BJ (cell line): Measurements from ENCODE around the gene SYNC. TPM values are rescaled to one million over a fixed set of nuclear protein-coding genes. Genes with fewer than 3 reads are reported as not detected.
A peak's percentile ranks its signal among the peaks of the same experiment; 100 is the strongest.

ENCODE experiments used
- CTCF ChIA-PET: fragments of 350-600 bp; formaldehyde crosslinking; extraction: SDS; loops from one replicate; lab custom pipeline; 2021; ENCODE audit warnings: antibody characterized with exemption, inconsistent platforms; lab: Yijun Ruan, JAX
- POLR2A ChIA-PET: fragments of 300-600 bp; sonication (Branson Sonifier 250); formaldehyde crosslinking; extraction: SDS; loops from one replicate; lab custom pipeline; 2021; ENCODE audit warnings: antibody characterized with exemption; lab: Charles Lee
- DNase-seq: peaks from one replicate; pipeline ENCODE4 v3.0.0-alpha.2; 2011; ENCODE audit warnings: low read depth
- H3K27me3 ChIP-seq: 2 replicates; pipeline ENCODE4 v1.6.0; 2011; ENCODE audit warnings: low read length; ENCODE audit not compliant: control insufficient read depth, insufficient read depth
- H3K36me3 ChIP-seq: 2 replicates; pipeline ENCODE4 v1.5.1; 2011; ENCODE audit warnings: low read length; ENCODE audit not compliant: control insufficient read depth, insufficient read depth
- H3K4me3 ChIP-seq: 2 replicates; pipeline ENCODE4 v1.5.1; 2011; ENCODE audit warnings: low read depth, mild to moderate bottlenecking, control low read depth, low read length
- CTCF ChIP-seq: IDR thresholded peaks from 2 replicates; pipeline ENCODE4 v1.5.1; 2011; ENCODE audit warnings: low read depth, mild to moderate bottlenecking, control low read depth, inconsistent platforms, low read length, moderate library complexity; ENCODE audit not compliant: insufficient read depth
- polyA plus RNA-seq: library from polyadenylated mRNA; depleted of rRNA; stranded (reverse); fragments of >200 nt; gene quantifications from 2 replicates; pipeline ENCODE4 v1.2.3, GENCODE V29; 2011

Gene SYNC
- polyA plus RNA-seq, 1 experiment: 57.3 TPM

GRCh38 chr1:32725615-32725982, 23.0 kb upstream of the SYNC start:
- Histone ChIP-seq H3K36me3 (no peaks in the 10 kb centered on the region), H3K27me3 (no peaks in the 10 kb centered on the region), H3K4me3 (no peak overlapping the region)
- DNase-seq: no peak
- TF ChIP-seq CTCF: no peak
- ChIA-PET CTCF (interaction anchor here (0.9 to 6.4 kb wide), 3 partner anchors 13 to 161 kb away, joined by 3 to 31 read pairs (median 3); no protein-coding TSS in a partner anchor), POLR2A (interaction anchor here (1.0 kb wide), 1 partner anchor 22 kb away, joined by 5 read pairs; no protein-coding TSS in a partner anchor)

- CTCF ChIA-PET: interaction anchor here (0.9 to 6.4 kb wide), 3 partner anchors 13 to 162 kb away, joined by 3 to 31 read pairs (median 3); no protein-coding TSS in a partner anchor
- H3K27me3 ChIP-seq: no peaks in the 10 kb centered on the region
- POLR2A ChIA-PET: interaction anchor here (1.0 kb wide), 1 partner anchor 21 kb away, joined by 5 read pairs; no protein-coding TSS in a partner anchor
Observed at GRCh38 chr1:32724678-32725614, 22.4 kb upstream of the SYNC start.

DNA sequence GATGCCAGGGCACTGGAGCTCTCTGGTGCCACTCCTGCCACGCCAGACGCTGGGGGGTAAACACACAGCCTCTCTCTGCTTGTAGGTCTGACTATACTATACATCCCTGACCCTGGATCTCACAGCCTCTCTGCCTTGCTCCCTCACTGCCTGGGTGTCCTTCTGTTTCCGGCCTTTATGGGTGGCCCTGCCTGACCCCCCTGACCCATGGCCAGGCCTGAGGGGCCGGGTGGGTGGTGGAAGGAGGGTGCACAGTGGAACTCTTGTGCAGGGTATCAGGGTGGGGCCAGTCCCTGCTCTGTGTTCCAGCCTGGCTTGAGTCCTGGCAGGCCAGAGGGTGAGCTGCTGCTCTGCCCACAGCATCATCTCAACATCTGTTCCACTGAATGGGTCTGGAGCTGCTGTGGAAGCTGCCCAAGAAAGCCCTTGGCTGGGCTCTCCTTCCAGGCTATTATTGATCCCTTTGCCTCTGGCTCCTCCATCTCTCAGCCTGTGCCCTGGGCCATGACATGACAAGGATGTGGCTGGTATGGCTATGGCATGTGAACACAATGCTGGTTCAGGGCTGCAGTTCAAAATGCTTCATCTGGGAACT, 17.2 kb upstream of the SYNC start:
- no peak overlapping the region for H3K4me3 ChIP-seq
- no peaks in the 10 kb centered on the region for H3K27me3 ChIP-seq
- CTCF ChIA-PET: interaction anchor here (1.3 kb wide), 1 partner anchor 53 kb away, joined by 3 read pairs; no protein-coding TSS in a partner anchor
- DNase-seq: no peak
- no peak for TF ChIP-seq CTCF
- no peaks in the 10 kb centered on the region for H3K36me3 ChIP-seq
- POLR2A ChIA-PET: no interaction called here

More at GRCh38 chr1:32724678-32725614, 22.4 kb upstream of the SYNC start:
- Histone ChIP-seq H3K4me3 (no peak overlapping the region), H3K36me3 (no peaks in the 10 kb centered on the region)
- no peak for TF ChIP-seq CTCF
- peak; percentile 78 for DNase-seq

- Histone ChIP-seq H3K36me3 (no peaks in the 10 kb centered on the region), H3K4me3 (no peak overlapping the region), H3K27me3 (no peaks in the 10 kb centered on the region)
- ChIA-PET POLR2A (no interaction called here), CTCF (interaction anchor here (4.6 kb wide), 1 partner anchor 55 kb away, joined by 28 read pairs; no protein-coding TSS in a partner anchor)
- TF ChIP-seq CTCF: no peak
- no peak for DNase-seq
Observed at GRCh38 chr1:32718527-32718926, 16.0 kb upstream of the SYNC start.

- POLR2A ChIA-PET: no interaction called here
- DNase-seq: no peak
- H3K36me3 ChIP-seq: no peaks in the 10 kb centered on the region
- CTCF ChIA-PET: interaction anchor here (4.6 kb wide), 1 partner anchor 55 kb away, joined by 28 read pairs; no protein-coding TSS in a partner anchor
- no peak overlapping the region for H3K4me3 ChIP-seq
- no peaks in the 10 kb centered on the region for H3K27me3 ChIP-seq
- no peak for TF ChIP-seq CTCF
Observed at GRCh38 chr1:32718036-32718435, 15.5 kb upstream of the SYNC start.
